ENCODE measurements around the gene EDRF1. TPM values are rescaled to one million over a fixed set of nuclear protein-coding genes. Genes with fewer than 3 reads are reported as not detected.
A peak's percentile ranks its signal among the peaks of the same experiment; 100 is the strongest.

EDRF1 gene
- total RNA-seq, 1 experiment from 2014 or later: 32.9 TPM

DNA sequence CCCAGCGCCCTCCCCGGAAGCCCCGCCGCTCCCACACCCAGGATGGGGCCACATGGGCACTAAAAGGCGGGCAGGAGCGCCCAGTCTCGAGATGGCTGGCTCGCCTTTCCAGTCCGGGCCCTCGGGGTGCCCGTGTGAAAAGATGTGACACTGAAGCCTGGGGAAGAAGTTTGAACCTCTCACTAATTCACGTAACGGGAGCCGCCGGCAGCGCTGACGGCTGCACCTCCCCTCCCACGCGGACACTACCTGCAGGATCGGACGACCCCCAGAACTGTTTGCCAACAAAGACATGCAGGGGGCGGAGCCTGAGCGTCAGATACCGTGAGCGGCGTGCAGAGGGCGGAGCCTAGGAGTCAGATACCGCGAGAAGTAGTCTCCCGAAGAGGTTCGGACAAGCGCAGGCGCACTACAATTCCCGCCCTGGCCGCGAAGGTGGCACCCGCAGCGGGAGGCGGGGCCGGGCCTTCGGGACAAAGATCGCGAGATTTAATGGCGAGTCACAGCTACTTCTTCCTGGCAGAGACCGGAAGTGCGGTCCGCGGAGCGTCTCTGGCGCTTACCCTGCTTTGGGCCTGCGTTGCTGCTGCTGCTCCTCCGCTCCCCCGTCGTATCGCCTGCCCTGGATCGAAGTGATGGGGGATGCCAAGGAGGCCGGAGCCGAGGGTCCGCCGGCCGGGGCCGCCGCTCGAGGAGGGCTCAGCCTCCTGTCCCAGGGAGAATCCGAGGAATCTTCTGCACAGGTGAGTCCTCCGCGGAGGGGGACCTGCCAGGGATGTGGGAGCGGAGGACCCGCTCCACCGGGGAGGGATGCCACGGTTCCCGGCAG is at the start of gene EDRF1 (continued):
- TF ChIP-seq SP1 (CRISPR knock-in tag; conservative IDR thresholded peaks at IDR 0.05) (peak; percentile 74; the same call in 1 of the 2 replicates), NR3C1 (CRISPR knock-in tag; conservative IDR thresholded peaks at IDR 0.05; ENCODE audit: low read depth) (no peak), ZMAT4 (CRISPR knock-in tag; IDR thresholded peaks at IDR 0.05) (no peak), ZSCAN18 (CRISPR knock-in tag; IDR thresholded peaks at IDR 0.05) (no peak), SOX15 (CRISPR knock-in tag; IDR thresholded peaks at IDR 0.05) (no peak), GRHL2 (CRISPR knock-in tag; IDR thresholded peaks at IDR 0.05; ENCODE audit: insufficient replicate concordance, severe bottlenecking) (no peak), MYBL2 (CRISPR knock-in tag; IDR thresholded peaks at IDR 0.05) (no peak; the same call in none of the 2 replicates), ZNF416 (CRISPR knock-in tag; IDR thresholded peaks at IDR 0.05) (no peak), E2F1 (CRISPR knock-in tag; IDR thresholded peaks at IDR 0.05) (peak; percentile 61; the same call in 1 of the 2 replicates), GABPB1 (CRISPR knock-in tag; IDR thresholded peaks at IDR 0.05) (no peak; the same call in 1 of the 2 replicates), MAX (CRISPR knock-in tag; IDR thresholded peaks at IDR 0.05) (peak; percentile 96), IRF1 (CRISPR knock-in tag; IDR thresholded peaks at IDR 0.05) (peak; percentile 5; the same call in 1 of the 2 replicates), NFE2L1 (CRISPR knock-in tag; IDR thresholded peaks at IDR 0.05) (0 out of 2 replicates have a peak, but pooled peaks have one; percentile 51), IRF2 (CRISPR knock-in tag; IDR thresholded peaks at IDR 0.05; ENCODE audit: borderline replicate concordance, low read depth) (0 out of 2 replicates have a peak, but pooled peaks have one; percentile 71), JAZF1 (CRISPR knock-in tag; IDR thresholded peaks at IDR 0.05) (no peak), GTF2I (CRISPR knock-in tag; conservative IDR thresholded peaks at IDR 0.05) (no peak), ZNF263 (CRISPR knock-in tag; IDR thresholded peaks at IDR 0.05; ENCODE audit: low read depth) (peak; percentile 61; the same call in 1 of the 2 replicates), ZNF138 (CRISPR knock-in tag; conservative IDR thresholded peaks at IDR 0.05) (no peak), TP53 (CRISPR knock-in tag; IDR thresholded peaks at IDR 0.05) (no peak; the same call in 1 of the 2 replicates), ATF1 (CRISPR knock-in tag; IDR thresholded peaks at IDR 0.05) (no peak)
- TF ChIP-seq, protein P1, sequence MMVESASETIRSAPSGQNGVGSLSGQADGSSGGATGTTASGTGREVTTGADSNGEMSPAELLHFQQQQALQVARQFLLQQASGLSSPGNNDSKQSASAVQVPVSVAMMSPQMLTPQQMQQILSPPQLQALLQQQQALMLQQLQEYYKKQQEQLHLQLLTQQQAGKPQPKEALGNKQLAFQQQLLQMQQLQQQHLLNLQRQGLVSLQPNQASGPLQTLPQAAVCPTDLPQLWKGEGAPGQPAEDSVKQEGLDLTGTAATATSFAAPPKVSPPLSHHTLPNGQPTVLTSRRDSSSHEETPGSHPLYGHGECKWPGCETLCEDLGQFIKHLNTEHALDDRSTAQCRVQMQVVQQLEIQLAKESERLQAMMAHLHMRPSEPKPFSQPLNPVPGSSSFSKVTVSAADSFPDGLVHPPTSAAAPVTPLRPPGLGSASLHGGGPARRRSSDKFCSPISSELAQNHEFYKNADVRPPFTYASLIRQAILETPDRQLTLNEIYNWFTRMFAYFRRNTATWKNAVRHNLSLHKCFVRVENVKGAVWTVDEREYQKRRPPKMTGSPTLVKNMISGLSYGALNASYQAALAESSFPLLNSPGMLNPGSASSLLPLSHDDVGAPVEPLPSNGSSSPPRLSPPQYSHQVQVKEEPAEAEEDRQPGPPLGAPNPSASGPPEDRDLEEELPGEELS (CRISPR knock-in tag; IDR thresholded peaks at IDR 0.05): peak; percentile 42; the same call in 1 of the 2 replicates
- TF ChIP-seq, protein P2, sequence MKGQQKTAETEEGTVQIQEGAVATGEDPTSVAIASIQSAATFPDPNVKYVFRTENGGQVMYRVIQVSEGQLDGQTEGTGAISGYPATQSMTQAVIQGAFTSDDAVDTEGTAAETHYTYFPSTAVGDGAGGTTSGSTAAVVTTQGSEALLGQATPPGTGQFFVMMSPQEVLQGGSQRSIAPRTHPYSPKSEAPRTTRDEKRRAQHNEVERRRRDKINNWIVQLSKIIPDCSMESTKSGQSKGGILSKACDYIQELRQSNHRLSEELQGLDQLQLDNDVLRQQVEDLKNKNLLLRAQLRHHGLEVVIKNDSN (CRISPR knock-in tag; IDR thresholded peaks at IDR 0.05): peak; percentile 62; the same call in 1 of the 2 replicates
- TF ChIP-seq, protein P3, sequence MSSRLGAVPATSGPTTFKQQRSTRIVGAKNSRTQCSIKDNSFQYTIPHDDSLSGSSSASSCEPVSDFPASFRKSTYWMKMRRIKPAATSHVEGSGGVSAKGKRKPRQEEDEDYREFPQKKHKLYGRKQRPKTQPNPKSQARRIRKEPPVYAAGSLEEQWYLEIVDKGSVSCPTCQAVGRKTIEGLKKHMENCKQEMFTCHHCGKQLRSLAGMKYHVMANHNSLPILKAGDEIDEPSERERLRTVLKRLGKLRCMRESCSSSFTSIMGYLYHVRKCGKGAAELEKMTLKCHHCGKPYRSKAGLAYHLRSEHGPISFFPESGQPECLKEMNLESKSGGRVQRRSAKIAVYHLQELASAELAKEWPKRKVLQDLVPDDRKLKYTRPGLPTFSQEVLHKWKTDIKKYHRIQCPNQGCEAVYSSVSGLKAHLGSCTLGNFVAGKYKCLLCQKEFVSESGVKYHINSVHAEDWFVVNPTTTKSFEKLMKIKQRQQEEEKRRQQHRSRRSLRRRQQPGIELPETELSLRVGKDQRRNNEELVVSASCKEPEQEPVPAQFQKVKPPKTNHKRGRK (CRISPR knock-in tag; IDR thresholded peaks at IDR 0.05; ENCODE audit: borderline replicate concordance): no peak
- TF ChIP-seq, protein P4, sequence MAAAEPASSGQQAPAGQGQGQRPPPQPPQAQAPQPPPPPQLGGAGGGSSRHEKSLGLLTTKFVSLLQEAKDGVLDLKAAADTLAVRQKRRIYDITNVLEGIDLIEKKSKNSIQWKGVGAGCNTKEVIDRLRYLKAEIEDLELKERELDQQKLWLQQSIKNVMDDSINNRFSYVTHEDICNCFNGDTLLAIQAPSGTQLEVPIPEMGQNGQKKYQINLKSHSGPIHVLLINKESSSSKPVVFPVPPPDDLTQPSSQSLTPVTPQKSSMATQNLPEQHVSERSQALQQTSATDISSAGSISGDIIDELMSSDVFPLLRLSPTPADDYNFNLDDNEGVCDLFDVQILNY (CRISPR knock-in tag; IDR thresholded peaks at IDR 0.05): peak; percentile 96
- TF ChIP-seq, protein P5, sequence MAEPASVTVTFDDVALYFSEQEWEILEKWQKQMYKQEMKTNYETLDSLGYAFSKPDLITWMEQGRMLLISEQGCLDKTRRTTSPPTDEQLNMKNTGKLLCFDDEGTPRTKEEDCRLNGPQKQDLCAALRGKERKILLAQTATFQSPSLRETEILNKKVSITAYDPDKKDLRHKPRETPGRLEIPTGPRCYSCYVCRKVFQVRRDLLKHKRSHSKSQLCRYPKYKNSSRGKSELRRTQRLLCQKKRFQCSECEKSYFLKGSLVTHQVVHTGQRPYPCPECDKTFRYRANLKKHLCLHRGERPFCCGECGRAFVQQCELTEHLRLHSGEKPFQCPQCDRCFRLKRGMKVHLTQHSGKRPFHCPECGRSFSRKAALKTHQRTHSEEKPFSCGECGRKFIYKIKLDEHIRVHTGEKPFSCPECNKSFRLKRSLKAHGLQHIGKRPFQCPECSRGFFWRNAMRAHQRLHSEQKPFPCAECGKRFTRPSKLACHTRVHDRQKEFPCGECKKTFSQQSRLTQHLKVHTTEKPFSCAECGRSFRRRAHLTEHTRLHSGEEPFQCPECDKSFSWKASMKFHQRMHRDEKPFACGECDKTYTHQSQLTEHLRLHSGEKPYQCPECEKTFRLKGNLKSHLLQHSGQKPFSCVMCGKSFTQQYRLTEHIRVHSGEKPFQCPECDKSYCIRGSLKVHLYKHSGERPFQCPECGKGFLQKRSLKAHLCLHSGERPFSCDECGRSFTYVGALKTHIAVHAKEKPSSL (CRISPR knock-in tag; conservative IDR thresholded peaks at IDR 0.05): no peak
